Dedifferentiated amniotic fluid mesenchymal stem cell (primary cell): ENCODE data around the gene RGL4.
"Not testable (repeated sequence)": the region's sequence is repeated elsewhere in the genome, so short reads cannot be mapped to it uniquely, and the experiment has no call there.

Source experiments
- DNase-seq: peaks from one replicate; pipeline ENCODE4 v3.0.0-alpha.2; 2016; ENCODE audit errors: extremely low spot score

The RGL4 gene

DNA sequence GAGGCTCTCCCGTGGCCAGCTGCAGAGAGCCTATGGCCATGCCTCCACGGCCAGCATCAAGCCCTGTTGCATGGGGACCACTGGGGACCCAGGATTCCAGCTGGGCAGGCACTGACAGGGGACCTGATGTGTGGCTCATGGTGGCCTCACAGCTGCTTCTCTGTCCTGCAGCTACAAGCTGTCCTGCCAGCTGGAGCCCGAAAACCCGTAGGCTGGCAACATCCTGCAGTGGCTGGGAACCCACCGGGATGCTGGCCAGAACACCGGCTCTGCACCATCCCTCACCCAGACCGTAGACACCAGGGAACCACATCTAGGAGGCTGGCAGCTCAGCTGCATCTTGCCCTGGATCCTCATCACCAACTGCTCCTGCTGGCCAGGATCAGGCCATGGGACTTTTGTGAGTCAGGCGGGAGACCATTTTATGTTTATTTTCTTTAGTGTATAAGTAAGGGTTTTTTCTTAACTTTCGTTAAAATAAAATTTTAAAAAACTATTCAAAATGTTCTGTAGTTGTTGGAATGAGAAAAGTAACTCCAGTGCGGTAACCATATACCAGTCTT lies 7.9 kb downstream of the RGL4 start:
- no peak for DNase-seq

- DNase-seq, result no peak
Measured at GRCh38 chr22:23700706-23701105, 9.9 kb downstream of the RGL4 start.

GRCh38 chr22:23704062-23704461 lies 13.2 kb downstream of the RGL4 start:
- no peak for DNase-seq

DNA sequence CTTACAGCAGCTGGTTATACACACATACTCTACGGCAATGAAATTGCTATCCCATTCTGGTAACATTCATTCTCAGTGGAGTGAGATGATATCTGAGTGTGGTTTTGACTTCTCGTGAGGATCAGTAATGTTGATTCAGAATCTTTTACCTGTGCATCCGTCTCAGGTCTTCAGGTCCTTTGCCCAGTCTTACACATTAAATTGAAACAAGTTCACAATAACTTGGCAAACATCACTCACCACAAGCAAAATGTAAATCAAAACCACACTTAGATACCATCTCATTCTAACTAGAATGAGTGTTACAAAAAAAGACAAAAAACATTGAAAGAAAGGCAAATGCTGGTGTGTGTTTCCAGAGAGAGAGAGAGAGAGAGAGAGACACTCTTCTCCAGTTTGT lies 14.0 kb downstream of the RGL4 start:
- no peak for DNase-seq

- DNase-seq, result no peak
Measured at GRCh38 chr22:23705358-23705757, 14.5 kb downstream of the RGL4 start.

GRCh38 chr22:23708270-23708669 lies 17.5 kb downstream of the RGL4 start:
- DNase-seq, result no peak

DNA sequence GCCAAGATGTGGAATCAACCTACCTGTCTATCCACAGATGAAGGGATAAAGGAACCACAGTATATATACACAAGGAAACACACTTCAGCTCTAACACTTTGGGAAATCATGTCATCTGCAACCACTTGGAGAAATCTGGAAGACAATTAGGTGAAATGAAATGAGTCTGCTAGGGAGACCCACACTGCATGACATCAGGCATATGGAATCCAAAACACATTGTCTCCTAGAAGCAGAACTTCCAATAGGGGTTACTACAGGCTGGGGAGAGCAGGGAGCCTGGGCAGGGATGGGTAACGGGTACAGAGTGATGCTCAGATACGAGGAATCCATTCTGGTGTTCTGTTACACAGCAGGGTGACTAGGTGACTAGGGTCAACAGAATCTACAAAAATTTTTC lies 18.3 kb downstream of the RGL4 start:
- DNase-seq, result no peak

DNA sequence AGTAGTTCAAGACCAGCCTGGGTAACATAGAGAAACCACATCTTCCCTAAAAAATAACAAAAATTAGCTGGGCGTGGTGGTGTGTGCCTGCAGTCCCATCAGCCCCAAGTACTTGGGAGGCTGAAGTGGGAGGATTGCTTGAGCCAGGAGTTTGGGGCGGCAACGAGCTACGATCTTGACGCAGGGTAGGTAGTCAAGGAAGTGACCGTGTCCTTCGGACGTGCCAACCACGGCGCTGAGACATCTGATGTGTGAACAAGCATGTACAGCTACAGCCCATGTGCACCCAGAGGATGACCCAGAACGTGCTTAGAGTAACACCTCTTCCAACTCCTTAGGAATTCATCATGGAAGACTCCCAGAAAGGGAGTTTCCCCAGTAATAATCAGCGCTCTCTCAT lies 21.4 kb downstream of the RGL4 start:
- no peak for DNase-seq

- no peak for DNase-seq
Measured at GRCh38 chr22:23713696-23714595, 23.1 kb downstream of the RGL4 start.

DNA sequence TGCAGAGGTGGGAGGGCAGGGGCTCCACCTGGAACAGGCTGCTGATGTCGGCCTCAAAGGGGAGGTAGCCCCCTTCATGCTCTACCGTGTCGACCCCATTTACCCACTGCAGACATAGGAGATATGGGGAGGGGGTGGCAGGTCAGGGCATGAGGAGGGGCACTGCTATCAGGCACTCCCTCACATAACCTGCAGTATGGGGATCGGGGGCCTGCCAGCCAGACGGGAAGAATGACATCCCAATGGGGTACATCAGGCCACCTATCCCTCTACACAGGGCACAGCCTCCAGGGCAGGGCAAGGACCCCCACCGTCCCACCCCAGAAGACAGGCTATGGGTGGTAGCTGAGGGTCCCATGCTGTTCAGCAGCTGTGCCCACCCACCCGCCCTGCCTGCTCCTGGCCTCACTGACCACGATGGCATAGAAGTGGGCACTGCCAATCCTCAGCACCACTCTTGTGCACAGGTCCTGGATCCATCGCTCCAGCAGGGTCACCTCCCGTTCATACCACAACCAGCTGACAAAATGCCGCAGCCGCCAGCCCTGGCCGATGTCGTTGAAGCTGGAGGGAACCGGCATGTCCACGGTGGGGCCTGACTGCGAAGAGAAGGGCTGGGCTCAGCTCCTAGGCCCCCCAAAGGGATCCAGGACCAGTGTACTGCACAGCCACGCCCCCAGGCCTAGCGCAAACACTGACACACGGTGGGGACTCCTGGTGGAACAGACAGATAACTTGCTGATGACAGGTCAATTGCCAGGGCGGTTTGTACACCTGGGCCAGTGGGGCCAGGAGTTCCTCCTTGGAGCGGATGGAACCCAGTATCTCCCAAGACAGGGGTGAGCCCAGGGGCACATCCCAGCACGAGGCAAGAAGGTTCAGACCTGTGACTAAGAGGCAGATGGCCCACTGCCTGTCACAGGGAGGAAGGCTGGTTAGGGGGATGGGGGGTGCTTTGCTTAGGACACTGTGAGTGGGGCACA lies 24.1 kb downstream of the RGL4 start:
- DNase-seq, result no peak

DNA sequence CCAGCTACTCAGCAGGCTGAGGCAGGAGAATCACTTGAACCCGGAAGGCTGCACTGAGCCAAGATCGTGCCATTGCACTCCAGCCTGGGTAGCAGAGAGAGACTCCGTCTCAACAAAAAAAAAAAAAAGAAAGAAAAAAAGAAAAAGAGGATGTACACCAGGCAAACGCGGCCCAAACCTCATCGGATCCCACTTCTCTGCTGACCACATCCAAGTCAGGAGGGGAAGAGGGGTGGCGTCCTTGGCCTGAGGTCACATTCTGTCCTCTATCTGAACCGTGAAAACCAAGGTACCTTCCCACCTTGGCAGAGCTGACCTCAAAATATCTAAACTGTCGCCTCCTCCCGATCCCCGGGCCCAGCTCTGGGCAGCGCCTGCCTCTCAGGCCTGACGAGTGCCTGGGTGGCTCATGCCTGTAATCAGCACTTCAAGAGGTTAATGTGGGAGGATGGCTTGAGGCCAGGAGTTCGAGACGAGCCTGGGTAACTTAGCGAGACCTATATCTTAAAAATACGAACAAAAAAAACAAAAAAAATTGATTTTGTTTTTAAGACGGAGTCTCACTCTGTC lies 25.1 kb downstream of the RGL4 start:
- no peak for DNase-seq

DNA sequence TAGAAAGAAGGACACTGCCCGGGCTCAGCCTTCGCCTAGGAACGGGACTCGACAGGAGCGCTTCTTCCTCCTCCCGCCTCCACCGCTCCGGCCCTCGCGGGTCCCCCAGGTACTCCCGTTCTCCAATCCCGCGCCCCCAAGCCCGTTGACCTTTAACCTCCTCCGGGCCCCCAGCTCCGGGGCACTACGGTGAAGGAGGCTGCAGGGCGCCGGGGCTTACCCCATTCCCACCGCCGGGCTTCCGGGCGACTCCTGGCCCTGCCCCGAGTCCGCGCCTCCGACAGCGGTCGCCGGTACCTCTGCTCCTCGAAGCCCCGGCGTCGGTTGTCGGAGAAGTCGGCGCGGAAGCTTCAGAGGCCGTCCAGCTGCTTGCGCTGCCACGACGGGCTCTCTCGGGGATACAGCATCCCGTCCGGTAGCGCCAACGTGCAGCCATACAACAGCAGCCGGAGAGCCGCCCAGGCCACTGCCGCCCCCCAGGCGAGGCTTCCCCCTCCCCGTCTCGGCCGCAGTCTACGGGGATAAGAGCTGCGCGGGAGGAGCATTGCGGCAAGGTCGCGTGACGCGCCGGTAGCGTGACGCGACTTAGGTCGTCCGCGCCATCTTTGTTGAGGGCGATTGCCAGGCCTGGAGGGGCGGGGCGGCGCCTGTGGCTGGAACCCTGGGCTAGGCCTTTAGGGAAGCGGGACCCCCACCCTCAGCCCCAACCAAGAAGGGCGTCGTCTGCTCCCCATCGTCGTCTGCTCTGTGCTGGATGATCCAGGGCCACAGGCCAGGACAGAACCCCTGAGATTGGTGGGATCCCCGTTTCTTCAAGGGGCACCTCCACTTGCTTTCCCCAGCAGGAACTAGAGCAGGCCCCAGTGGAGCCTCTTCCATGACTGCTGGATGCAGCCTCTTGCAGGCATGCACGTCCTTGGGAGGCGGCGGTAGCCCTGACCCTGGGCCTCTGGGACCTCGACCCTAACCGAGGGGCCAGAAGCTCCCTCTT lies 26.3 kb downstream of the RGL4 start:
- DNase-seq, result peak; percentile 66

- DNase-seq, result no peak
Measured at GRCh38 chr22:23718371-23719165, 27.8 kb downstream of the RGL4 start.

DNA sequence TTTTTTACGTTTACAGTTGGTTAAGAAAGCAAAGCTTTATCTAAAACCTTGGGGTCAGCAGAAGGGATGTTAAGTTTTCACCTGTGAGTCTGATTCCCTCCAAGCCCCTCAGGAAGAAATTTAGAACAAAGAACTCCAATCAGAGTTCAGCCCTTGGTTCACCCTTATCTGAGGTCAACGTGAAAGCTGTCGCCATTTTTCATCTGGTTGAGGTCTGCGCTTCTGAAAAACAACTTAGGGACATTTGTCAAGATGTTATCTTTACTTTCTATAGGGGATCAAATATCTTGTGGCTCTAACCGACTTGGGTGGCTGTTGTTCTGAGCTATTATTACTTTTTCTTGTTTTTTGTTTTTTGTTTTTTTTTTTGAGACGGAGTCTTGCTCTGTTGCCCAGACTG lies 30.0 kb downstream of the RGL4 start:
- DNase-seq, result no peak

DNA sequence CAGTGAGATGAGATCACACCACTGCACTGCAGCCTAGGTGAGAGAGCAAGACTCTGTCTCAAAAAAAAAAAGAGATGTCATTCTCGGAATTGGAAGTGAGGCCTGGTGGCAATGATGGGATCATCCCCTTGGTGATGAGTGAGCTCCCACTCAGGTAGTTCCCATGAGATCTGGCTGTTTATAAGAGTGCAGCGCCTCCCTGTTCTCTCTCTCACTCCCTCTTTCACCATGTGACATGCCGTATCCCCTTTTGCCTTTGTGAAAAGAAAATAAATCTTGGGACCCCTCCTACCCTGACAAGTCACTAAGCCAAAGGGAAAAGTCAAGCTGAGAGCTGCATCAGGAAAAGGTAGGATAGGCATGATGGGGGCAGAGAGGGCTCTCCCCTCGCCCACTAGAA lies 31.3 kb downstream of the RGL4 start:
- DNase-seq, result no peak

- DNase-seq, result no peak
Measured at GRCh38 chr22:23722724-23723123, 31.9 kb downstream of the RGL4 start.

DNA sequence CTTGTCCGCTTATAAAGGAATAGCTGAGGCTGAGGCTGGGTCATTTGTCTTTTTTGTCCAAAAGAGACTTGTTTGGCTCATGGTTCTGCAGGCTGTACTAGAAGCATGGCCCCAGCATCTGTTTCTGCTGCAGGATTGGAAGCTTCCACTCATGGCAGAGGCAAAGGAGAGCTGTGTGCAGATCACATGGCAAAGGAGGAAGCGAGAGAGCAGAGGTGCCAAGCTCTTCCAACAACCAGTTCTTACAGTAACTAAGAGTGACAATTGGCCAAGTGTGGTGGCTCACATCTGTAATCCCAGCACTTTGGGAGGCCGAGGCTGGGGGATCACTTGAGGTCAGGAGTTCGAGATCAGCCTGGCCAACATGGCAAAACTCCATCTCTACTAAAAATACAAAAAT lies 37.3 kb downstream of the RGL4 start:
- DNase-seq, result not testable (repeated sequence)

DNA sequence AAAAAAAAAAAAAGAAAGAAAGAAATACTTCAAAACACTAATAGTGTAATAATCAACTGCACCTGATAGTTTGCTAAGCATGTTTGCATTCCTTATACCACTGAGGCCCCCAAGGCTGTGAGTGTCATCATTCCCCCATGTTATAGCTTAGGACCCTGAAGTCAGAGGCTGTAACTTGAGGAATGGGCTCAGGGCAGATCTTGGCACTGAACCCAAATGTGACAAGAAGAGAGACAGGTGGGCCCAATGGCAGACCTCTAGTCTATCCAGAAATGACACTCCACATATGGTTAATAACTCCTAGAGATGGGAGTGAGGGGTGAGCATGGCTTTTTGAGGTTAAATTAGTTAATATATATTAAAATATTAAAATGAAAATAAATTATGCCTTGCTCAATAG lies 46.9 kb downstream of the RGL4 start:
- DNase-seq, result no peak

DNA sequence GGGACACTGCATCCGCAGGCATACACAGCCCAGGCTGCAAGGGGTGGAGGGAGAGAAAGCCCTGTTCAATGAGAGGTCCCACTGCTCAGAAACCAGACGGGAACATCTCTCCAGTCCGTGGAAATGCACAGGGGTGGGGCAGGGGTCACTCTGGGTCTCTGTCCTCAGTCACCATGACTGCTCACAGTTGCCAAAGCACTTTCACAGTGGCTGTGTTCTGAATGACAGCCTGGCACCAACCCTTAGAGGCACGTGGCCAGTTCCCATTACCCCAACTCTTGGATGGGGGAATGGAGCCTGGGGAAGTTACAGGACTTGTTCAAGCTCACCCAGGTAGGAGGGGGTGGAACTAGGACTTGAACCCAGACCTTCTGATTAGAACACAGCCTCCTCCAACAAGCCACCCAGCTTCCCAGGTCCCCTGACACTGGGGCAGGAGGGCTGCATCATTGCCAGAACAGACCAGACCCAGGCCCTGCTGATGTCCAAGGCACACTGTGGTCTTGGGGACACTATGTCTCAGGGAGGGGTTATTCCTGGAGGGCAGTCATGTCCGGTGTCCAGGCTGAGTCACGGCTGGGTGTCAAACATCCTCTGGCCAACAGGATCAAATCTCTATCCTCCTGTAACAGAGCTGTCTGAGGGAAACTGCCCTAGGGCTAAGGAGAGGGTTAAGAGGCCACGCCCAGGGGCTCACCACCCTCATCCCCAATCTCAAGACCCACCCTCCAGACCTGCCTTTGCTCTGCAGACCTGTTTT lies 51.9 kb downstream of the RGL4 start:
- no peak for DNase-seq
